Left lung (tissue), 10 donors: ENCODE results near the gene CYTH2. TPM values are rescaled to one million over a fixed set of nuclear protein-coding genes. Genes with fewer than 3 reads are reported as not detected.
A peak's percentile ranks its signal among the peaks of the same experiment; 100 is the strongest.
"Not testable (repeated sequence)": the region's sequence is repeated elsewhere in the genome, so short reads cannot be mapped to it uniquely, and the experiment has no call there.

Experiments
- ATAC-seq: fragments of 200-7000 bp; cut with Tn5 transposase; one replicate; pipeline ENCODE4 v1.9.1; 2020; ENCODE audit warnings: moderate library complexity
- DNase-seq, 4 donors: peaks; one replicate each; pipeline ENCODE4 v3.0.0-alpha.2; 2013 to 2020
- H3K27ac ChIP-seq, 2 donors: fragments of 200-600 bp; sonication (generic) in 1 of 2; one replicate each; pipeline versions ENCODE4 v1.5.0 to v1.8.0; 2020 to 2021
- H3K27me3 ChIP-seq, 2 donors: fragments of 200-600 bp; sonication (generic) in 1 of 2; one replicate each; pipeline versions ENCODE4 v1.5.0 to v1.8.0; 2020 to 2021
- H3K36me3 ChIP-seq, 2 donors: fragments of 200-600 bp; sonication (generic) in 1 of 2; one replicate each; pipeline versions ENCODE4 v1.5.0 to v1.8.0; 2020 to 2021
- H3K4me1 ChIP-seq, 2 donors: fragments of 200-600 bp; one replicate each; pipeline ENCODE4 v1.8.0; 2021
- H3K4me3 ChIP-seq, 2 donors: fragments of 200-600 bp; sonication (generic) in 1 of 2; one replicate each; pipeline versions ENCODE4 v1.5.0 to v1.8.0; 2020 to 2021; ENCODE audit warnings: mild to moderate bottlenecking in 1 of 2
- H3K9me3 ChIP-seq, 2 donors: fragments of 200-600 bp; sonication (generic) in 1 of 2; one replicate each; pipeline versions ENCODE4 v1.5.0 to v1.8.0; 2020 to 2021
- CTCF ChIP-seq, 2 donors: fragments of 200-600 bp; sonication (generic) in 1 of 2; IDR thresholded peaks; one replicate each; pipeline versions ENCODE4 v1.5.0 to v1.8.0; 2021; ENCODE audit warnings: antibody characterized with exemption in 2 of 2
- intact Hi-C, 2 donors: fragments of 100-400 bp; cut with DNase I; formaldehyde crosslinking; loops; one replicate each; pipeline versions ENCODE4 v1.11.2 to v1.14.2; 2022
- polyA plus RNA-seq, 6 donors: library from polyadenylated mRNA; unstranded; fragments of 120-200 nt; gene quantifications; one replicate each; pipeline ENCODE4 v1.2.1, GENCODE V29; 2013; ENCODE audit not compliant: insufficient read length in 6 of 6
- total RNA-seq, 2 donors: library from RNA; stranded (reverse); fragmentation: NEBNext Ultra II Directional; extraction: Animal tissue kit (Norgen Biotek cat#: 25700); gene quantifications; one replicate each; pipeline ENCODE4 v1.2.1, GENCODE V29; 2021
- donor health status: DM: no; HTN: yes; CAD: no.
- donor health status: DM: no; HTN: no; CAD: no.

The CYTH2 gene
- total and polyA plus RNA-seq, 8 donors: 49.8 to 108 (median 88.7) TPM

DNA sequence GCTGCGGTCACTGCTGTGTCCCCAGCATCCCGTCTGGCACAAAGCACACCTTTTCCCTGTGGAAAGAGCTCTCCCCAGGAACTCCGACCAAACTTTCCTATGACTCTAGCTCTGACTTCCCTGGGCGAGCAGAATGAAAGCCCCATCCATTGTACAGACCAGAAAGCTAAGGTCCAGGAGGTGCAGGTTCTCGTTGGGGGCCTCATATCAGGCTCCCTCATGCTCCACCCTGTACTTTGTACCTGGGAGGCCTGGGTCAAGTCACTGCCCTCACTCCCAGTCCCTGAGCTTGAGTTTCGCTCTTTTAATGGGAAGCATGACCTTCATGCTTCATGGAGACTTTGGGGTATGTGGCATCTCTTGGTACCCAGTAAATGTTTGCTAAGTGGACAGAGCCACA lies 18.4 kb downstream of the CYTH2 start:
- Histone ChIP-seq H3K27me3 (peaks cover 0 to 28% of the 10 kb centered on the region in 2 donors), H3K27ac (peak overlapping the region in 1 of 2 donors; percentile 1)

DNA sequence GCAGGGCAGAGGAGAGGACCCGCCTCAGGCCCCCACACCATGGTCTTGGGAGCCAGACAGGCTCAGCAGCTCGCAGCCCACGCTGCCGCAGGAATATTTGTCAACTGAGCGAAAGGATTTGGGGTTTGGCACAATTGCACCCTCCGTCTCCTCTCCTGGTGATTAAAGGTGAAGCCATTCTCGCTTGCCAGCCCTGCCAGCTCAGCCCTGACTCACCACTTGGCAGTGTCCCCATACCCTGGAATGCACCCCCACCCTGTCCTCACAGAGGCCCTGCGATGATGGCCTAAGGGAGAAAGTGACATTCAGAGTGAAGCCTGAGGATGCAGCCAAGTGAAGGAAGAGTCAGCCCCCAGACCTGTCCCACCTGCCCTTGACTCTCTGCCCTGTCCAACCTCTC lies 18.8 kb downstream of the CYTH2 start:
- TF ChIP-seq CTCF (IDR thresholded peaks at IDR 0.05): no peak
- peak; percentile 41 for ATAC-seq
- H3K36me3 ChIP-seq: no peaks in the 10 kb centered on the region

More for the DNA sequence above, 18.4 kb downstream of the CYTH2 start:
- intact Hi-C loops: no loop called here
- no peak for DNase-seq
- H3K36me3 ChIP-seq: no peaks in the 10 kb centered on the region
- no peak for TF ChIP-seq CTCF (IDR thresholded peaks at IDR 0.05)
- no peak overlapping the region for H3K4me3 ChIP-seq
- no peak for ATAC-seq
- no peaks in the 10 kb centered on the region for H3K9me3 ChIP-seq
- peaks cover 0 to 16% of the 10 kb centered on the region in 2 donors for H3K4me1 ChIP-seq

GRCh38 chr19:48488478-48488877 lies 19.3 kb downstream of the CYTH2 start:
- H3K27me3 ChIP-seq: peaks cover 0 to 34% of the 10 kb centered on the region in 2 donors

More for the DNA sequence above, 18.8 kb downstream of the CYTH2 start:
- Histone ChIP-seq H3K27me3 (peaks cover 0 to 32% of the 10 kb centered on the region in 2 donors), H3K9me3 (no peaks in the 10 kb centered on the region), H3K27ac (peak overlapping the region in 1 of 2 donors; percentile 1), H3K4me1 (peaks cover 0 to 16% of the 10 kb centered on the region in 2 donors), H3K4me3 (no peak overlapping the region)
- peak in 2 of 4 donors; percentile 79 to 87 for DNase-seq
- intact Hi-C loops: no loop called here

DNA sequence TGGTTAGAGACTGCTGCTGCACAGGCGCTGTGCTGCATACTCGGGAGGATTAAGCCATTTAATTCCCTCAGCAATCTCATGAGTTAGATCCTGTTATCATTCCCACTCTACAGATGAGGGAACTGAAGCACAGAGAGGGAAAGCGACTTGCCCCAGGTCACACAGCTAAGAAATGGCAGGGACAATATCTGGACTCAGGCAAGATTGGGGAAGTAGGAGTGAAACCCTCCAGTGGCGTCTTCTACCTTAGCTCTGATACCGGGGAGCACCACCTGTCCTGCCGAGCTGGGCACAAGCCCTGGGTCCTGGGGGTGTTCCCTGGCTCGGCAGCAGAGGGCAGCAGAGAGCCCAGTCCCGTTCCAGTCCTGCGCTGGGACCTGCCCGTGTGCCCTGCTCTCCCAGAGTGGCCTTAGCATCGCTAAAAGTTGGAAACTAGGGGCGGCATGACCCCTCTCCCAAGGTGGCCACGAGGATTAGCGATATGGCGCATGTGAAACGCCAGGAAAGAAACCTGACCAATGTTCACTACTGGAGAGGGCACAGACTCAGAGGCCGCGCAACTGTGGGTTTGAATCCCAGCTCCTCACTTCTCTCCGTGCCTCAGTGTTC lies 20.5 kb downstream of the CYTH2 start:
- intact Hi-C loops: no loop called here
- H3K4me1 ChIP-seq: peaks cover 0 to 24% of the 10 kb centered on the region in 2 donors
- peak in 3 of 4 donors; percentile 68 to 95 (median 78) for DNase-seq

More at GRCh38 chr19:48488478-48488877, 19.3 kb downstream of the CYTH2 start:
- intact Hi-C loops, ATAC-seq, H3K36me3 ChIP-seq, H3K4me3 ChIP-seq, H3K9me3 ChIP-seq, DNase-seq, H3K27ac ChIP-seq: not testable (repeated sequence)
- H3K4me1 ChIP-seq: peaks cover 0 to 16% of the 10 kb centered on the region in 2 donors

GRCh38 chr19:48490981-48491792 lies 22.0 kb downstream of the CYTH2 start:
- Histone ChIP-seq H3K36me3 (no peaks in the 10 kb centered on the region), H3K27ac (no peak overlapping the region), H3K4me3 (no peak overlapping the region), H3K4me1 (peaks cover 0 to 30% of the 10 kb centered on the region in 2 donors), H3K27me3 (peaks cover 0 to 52% of the 10 kb centered on the region in 2 donors), H3K9me3 (no peaks in the 10 kb centered on the region)
- no peak for ATAC-seq
- intact Hi-C loops: no loop called here
- no peak for DNase-seq
- TF ChIP-seq CTCF (IDR thresholded peaks at IDR 0.05): no peak

More for the DNA sequence above, 20.5 kb downstream of the CYTH2 start:
- Histone ChIP-seq H3K27me3 (peaks cover 0 to 43% of the 10 kb centered on the region in 2 donors), H3K4me3 (no peak overlapping the region), H3K27ac (no peak overlapping the region), H3K9me3 (no peaks in the 10 kb centered on the region), H3K36me3 (no peaks in the 10 kb centered on the region)
- ATAC-seq: peak; percentile 28
- peak; percentile 92 to 94 for TF ChIP-seq CTCF (IDR thresholded peaks at IDR 0.05)
